NCI-H82 treated with DMSO at 0.1 percent for 48 hours (cell line): ENCODE results near the gene OIT3.
"Not testable (repeated sequence)": the region's sequence is repeated elsewhere in the genome, so short reads cannot be mapped to it uniquely, and the experiment has no call there.

Source experiments
- DNase-seq: peaks from one replicate; lab custom pipeline; 2025; ENCODE audit not compliant: unreplicated experiment; lab: John Stamatoyannopoulos, UW

Gene OIT3

DNA sequence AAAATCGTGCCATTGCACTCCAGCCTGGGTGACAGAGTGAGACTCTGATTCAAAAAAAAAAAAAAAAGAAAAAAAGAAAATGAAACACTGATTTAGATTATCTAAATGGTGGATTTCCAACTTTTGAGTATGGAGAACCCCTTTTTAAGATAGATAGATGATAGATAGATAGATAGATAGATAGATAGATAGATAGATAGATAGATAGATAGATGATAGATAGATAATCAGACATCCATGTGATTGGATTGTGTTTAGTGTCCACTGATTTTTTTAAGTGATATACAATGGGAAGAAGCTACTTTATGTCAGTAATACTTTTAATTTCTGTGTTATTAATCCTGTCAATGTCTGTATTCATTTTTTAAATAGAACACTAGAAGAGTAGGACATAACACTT, 6.0 kb downstream of the OIT3 start:
- no peak for DNase-seq

DNA sequence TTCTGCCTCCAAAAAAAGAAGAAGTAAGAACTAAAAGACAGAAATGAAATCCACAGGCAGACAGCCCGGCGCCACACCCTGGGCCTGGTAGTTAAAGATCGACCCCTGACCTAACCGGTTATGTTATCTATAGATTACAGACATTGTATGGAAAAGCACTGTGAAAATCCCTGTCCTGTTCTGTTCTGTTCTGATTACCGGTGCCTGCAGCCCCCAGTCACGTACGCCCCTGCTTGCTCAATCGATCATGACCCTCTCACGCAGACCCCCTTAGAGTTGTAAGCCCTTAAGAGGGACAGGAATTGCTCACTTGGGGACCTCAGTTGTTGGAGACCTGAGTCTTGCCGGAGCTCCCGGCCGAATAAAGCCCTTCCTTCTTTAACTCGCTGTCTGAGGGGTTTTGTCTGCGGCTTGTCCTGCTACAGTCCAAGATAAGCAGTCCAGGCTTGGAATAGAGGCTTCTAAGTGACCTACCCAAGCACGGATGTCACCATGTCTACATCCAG, 10.5 kb downstream of the OIT3 start:
- not testable (repeated sequence) for DNase-seq

DNA sequence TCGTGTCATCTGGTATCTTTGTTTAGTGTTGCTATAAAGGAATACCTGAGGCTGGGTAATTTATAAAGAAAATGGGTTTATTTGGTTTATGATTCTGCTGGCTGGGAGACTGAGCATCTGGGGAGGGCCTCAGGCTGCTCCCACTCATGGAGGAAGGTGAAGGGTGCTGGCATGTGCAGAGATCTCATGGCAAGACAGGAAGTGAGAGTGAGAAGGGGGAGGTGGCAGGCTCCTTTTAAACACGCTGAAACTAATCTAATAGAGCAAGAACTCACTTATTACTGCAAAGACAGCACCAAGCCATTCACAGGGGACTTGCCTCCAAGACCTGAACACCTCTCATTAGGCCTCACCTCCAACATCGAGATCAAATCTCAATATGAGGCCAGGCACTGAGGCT, 11.3 kb downstream of the OIT3 start:
- no peak for DNase-seq

- no peak for DNase-seq
Observed at GRCh38 chr10:72906446-72906845, 12.9 kb downstream of the OIT3 start.

DNA sequence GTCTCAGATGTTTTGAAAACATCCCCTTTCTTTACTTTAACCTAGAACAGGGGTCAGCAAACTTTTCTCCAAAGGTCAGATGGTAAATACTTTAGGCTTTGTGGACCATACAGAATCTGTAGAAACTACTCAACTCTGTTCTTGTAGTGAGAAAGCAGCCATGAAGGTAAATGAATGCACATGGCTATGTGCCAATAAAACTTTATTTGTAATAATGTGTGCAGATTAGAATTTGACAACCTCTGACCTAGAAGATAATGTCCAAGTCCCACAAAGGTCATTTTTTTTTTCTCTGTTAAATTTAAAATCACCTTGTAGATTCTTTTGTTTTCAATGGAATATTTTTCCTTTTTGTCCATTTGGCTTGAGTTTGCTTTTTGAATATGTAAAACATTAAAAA, 17.2 kb downstream of the OIT3 start:
- DNase-seq = no peak

DNA sequence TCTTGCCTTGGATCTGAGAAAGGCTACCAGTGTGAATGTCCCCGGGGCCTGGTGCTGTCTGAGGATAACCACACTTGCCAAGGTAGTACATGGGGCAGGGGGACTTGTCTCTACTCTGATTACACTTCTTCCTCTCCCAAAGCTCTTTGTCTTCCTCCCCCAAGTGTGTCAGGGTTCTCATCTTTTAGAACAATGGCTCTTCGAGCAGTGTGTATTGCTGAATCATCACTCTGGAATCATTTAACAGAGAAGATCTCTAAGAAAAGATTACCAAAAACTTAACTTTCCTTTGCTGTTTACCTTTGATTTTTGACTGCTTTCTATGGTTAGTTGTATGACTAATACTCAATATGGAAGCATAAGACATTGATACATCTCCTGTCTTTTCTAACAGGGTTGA, 18.2 kb downstream of the OIT3 start:
- DNase-seq = no peak

GRCh38 chr10:72912736-72913135, 19.2 kb downstream of the OIT3 start:
- no peak for DNase-seq

GRCh38 chr10:72913287-72913686, 19.7 kb downstream of the OIT3 start:
- DNase-seq = no peak

DNA sequence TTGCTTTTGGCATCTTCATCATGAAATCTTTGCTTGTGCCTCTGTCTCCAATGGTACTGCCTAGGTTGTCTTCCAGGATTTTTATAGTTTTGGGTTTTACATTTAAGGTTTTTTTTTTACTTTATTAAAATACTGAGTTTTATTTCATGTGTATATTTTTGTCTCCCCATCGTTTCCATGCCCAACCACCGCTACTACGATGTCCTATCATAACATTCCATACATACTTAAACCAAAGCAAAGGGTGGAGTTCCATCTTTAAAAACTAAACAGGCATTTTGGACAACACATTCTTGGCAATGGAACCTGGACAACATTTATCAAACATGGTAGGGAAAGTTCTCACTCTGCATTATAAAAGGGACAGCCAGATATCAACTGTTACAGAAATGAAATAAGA, 23.7 kb downstream of the OIT3 start:
- DNase-seq = not testable (repeated sequence)

DNA sequence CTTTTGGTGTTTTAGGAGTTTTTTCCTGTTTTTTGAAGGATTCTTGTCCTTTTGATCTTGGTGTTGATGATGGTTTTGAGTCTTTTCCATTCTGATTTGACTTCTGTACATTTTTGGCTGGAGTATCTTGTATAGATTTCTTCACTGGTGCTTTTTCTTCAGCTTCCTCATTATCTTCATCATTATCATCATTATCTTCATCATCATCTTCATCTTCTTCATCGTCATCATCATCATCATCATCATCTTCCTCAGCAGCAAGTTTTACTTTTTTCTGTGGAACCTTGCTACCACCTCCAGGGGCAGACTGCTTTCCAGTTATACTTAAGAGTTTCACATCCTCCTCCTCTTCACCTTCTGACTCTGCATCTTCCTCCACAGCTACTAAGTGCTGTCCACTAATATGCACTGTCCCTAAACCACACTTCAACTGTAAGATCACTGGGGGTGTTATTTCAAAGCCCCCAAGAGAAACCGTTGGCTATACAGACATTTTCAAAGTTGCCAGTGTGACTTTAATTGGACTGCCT, 24.3 kb downstream of the OIT3 start:
- DNase-seq = not testable (repeated sequence)

DNA sequence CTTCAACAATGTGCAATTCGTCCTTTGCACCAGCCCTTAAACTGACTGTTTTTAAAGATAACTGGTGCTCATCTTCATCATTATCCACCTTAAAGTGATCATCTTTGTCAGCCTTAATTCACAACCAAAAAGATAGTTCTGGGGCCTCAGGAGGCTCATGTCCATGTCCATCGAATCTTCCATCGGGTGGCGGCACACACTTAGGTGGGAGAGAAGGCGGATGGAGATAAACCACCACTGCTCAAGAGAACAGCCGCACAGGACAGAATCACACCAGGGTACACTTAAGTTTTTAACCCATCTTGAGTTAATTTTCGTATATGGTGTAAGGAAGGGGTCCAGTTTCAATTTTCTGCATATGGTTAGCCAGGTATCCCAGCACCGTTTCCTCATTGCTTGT, 24.8 kb downstream of the OIT3 start:
- no peak for DNase-seq

GRCh38 chr10:72921147-72921683, 27.7 kb downstream of the OIT3 start:
- DNase-seq = not testable (repeated sequence)

DNA sequence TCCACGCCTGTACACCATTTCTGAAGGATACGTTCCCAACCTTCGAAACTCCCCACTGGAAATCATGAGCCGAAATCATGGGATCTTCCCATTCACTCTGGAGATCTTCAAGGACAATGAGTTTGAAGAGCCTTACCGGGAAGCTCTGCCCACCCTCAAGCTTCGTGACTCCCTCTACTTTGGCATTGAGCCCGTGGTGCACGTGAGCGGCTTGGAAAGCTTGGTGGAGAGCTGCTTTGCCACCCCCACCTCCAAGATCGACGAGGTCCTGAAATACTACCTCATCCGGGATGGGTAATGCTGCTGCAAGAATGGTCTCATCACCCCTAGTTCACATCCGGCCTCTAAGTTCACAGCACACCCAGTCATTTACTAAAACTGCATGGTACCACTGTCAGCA, 30.8 kb downstream of the OIT3 start:
- DNase-seq = no peak

GRCh38 chr10:72925951-72926465, 32.5 kb downstream of the OIT3 start:
- no peak for DNase-seq

- no peak for DNase-seq
Observed at GRCh38 chr10:72927485-72927884, 33.9 kb downstream of the OIT3 start.

- no peak for DNase-seq
Observed at GRCh38 chr10:72928798-72929197, 35.3 kb downstream of the OIT3 start.

GRCh38 chr10:72930276-72930675, 36.7 kb downstream of the OIT3 start:
- DNase-seq = no peak

DNA sequence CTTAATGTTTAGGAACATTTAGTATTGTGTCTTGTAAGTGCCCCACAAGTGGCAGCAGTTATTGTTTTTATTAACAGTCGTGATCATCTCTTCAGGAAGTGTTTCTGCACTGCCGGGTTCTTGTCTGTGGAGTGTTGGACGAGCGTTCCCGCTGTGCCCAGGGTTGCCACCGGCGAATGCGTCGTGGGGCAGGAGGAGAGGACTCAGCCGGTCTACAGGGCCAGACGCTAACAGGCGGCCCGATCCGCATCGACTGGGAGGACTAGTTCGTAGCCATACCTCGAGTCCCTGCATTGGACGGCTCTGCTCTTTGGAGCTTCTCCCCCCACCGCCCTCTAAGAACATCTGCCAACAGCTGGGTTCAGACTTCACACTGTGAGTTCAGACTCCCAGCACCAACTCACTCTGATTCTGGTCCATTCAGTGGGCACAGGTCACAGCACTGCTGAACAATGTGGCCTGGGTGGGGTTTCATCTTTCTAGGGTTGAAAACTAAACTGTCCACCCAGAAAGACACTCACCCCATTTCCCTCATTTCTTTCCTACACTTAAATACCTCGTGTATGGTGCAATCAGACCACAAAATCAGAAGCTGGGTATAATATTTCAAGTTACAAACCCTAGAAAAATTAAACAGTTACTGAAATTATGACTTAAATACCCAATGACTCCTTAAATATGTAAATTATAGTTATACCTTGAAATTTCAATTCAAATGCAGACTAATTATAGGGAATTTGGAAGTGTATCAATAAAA, 38.9 kb downstream of the OIT3 start:
- no peak for DNase-seq

GRCh38 chr10:72935361-72935760, 41.8 kb downstream of the OIT3 start:
- DNase-seq = no peak

DNA sequence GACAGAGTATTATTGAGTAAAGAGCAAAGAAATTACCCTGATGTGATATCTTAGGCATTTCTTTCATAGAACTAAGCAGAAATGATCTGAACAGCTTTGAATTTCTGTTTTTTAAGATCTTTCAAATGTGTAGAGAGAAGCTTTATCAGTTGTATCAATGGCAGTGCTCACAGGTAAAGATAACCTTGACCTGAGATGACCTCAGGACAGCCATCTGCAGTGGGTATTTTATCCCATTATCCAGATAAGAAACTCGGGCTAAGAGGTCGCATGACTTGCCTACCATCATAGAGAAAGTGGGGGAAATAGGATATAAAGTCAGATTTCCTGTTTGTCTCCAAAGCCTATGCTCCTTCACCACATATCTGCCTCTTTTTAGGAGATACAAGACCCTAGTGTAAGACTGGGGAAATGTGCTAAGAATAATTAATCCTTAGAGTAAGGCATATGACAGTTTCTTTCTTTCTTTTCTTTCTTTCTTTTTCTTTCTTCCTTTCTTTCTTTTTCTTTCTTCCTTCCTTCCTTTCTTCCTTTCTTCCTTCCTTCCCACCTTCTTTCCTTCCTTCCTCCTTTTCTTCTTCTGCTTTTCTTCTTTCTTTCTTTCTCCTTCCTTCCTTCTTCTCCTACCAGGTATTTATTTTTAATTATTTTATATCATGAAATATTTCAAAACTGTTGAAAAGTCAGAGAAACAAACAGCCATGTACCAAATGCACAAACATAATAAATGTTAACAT, 50.1 kb downstream of the OIT3 start:
- DNase-seq = no peak

- DNase-seq = no peak
Observed at GRCh38 chr10:72946963-72947362, 53.4 kb downstream of the OIT3 start.

- DNase-seq = no peak
Observed at GRCh38 chr10:72948762-72949161, 55.2 kb downstream of the OIT3 start.
